ENCODE measurements around the gene MYCN. TPM values are rescaled to one million over a fixed set of nuclear protein-coding genes. Genes with fewer than 3 reads are reported as not detected.

The MYCN gene
- total RNA-seq, 1 experiment from 2014 or later = not detected

GRCh38 chr2:15971831-15972522, 31.6 kb downstream of the MYCN start:
- no peak overlapping the region for H3K4me3 ChIP-seq (ENCODE audit: low read length)
- no peaks in the 10 kb centered on the region for H3K9me3 ChIP-seq (ENCODE audit: low read length)
- no peaks in the 10 kb centered on the region for H3F3A ChIP-seq (ENCODE audit: low read length, unreplicated experiment)
- no TSS peak for BruUV-seq (replicated peaks)
- no peak overlapping the region for H3K9ac ChIP-seq (ENCODE audit: low read length)
- H3K9me2 ChIP-seq (replicated peaks; ENCODE audit: low read length) = no peaks in the 10 kb centered on the region
- no peaks in the 10 kb centered on the region for H3K36me3 ChIP-seq (ENCODE audit: low read depth, low read length)
- intact Hi-C loops (cut with micrococcal nuclease) = no loop called here
- CTCF ChIA-PET = no interaction called here
- no peak overlapping the region for H2AFZ ChIP-seq (ENCODE audit: low read length)
- ATAC-seq (no peak), DNase-seq (no peak)
- H3K4me1 ChIP-seq (ENCODE audit: insufficient read depth, low read length) = no peaks in the 10 kb centered on the region
- no peak for TF ChIP-seq EZH2 (IDR thresholded peaks at IDR 0.05; ENCODE audit: low read length, unreplicated experiment)
- TF ChIP-seq EZH2phosphoT487 (IDR thresholded peaks at IDR 0.05; ENCODE audit: borderline replicate concordance, low read length) = no peak
- TF ChIP-seq CTCF (conservative IDR thresholded peaks at IDR 0.05; ENCODE audit: low read depth, low read length) = no peak
- no peak overlapping the region for H3K4me2 ChIP-seq (ENCODE audit: low read length)
- POLR2A ChIA-PET (ENCODE audit: unreplicated experiment) = no interaction called here
- H3K27ac ChIP-seq (ENCODE audit: low read length) = no peak overlapping the region
- H3K79me2 ChIP-seq (ENCODE audit: low read length) = no peaks in the 10 kb centered on the region
- no peaks in the 10 kb centered on the region for H4K20me1 ChIP-seq (ENCODE audit: low read length)
- H3K27me3 ChIP-seq (ENCODE audit: low read length) = no peaks in the 10 kb centered on the region

GRCh38 chr2:15973481-15974401, 33.4 kb downstream of the MYCN start:
- Histone ChIP-seq H3K9ac (ENCODE audit: low read length) (no peak overlapping the region), H3K9me2 (replicated peaks; ENCODE audit: low read length) (no peaks in the 10 kb centered on the region), H3K4me2 (ENCODE audit: low read length) (no peak overlapping the region), H3K4me1 (ENCODE audit: insufficient read depth, low read length) (no peaks in the 10 kb centered on the region), H3K4me3 (ENCODE audit: low read length) (no peak overlapping the region), H4K20me1 (ENCODE audit: low read length) (no peaks in the 10 kb centered on the region), H3K27ac (ENCODE audit: low read length) (no peak overlapping the region), H3K79me2 (ENCODE audit: low read length) (no peaks in the 10 kb centered on the region), H3K9me3 (ENCODE audit: low read length) (no peaks in the 10 kb centered on the region), H2AFZ (ENCODE audit: low read length) (no peak overlapping the region), H3K27me3 (ENCODE audit: low read length) (no peaks in the 10 kb centered on the region), H3K36me3 (ENCODE audit: low read depth, low read length) (no peaks in the 10 kb centered on the region), H3F3A (ENCODE audit: low read length, unreplicated experiment) (no peaks in the 10 kb centered on the region)
- no peak for TF ChIP-seq EZH2phosphoT487 (IDR thresholded peaks at IDR 0.05; ENCODE audit: borderline replicate concordance, low read length)
- BruUV-seq (replicated peaks) = no TSS peak
- ATAC-seq (no peak), DNase-seq (no peak)
- CTCF ChIA-PET = no interaction called here
- POLR2A ChIA-PET (ENCODE audit: unreplicated experiment) = no interaction called here
- intact Hi-C loops (cut with micrococcal nuclease) = no loop called here

GRCh38 chr2:15974565-15975260, 34.4 kb downstream of the MYCN start:
- H3K9ac ChIP-seq (ENCODE audit: low read length) = no peak overlapping the region
- POLR2A ChIA-PET (ENCODE audit: unreplicated experiment) = no interaction called here
- H2AFZ ChIP-seq (ENCODE audit: low read length) = no peak overlapping the region
- TF ChIP-seq EZH2phosphoT487 (IDR thresholded peaks at IDR 0.05; ENCODE audit: borderline replicate concordance, low read length) = no peak
- TF ChIP-seq CTCF (conservative IDR thresholded peaks at IDR 0.05; ENCODE audit: low read depth, low read length) = no peak
- TF ChIP-seq EZH2 (IDR thresholded peaks at IDR 0.05; ENCODE audit: low read length, unreplicated experiment) = no peak
- CTCF ChIA-PET = no interaction called here
- no TSS peak for BruUV-seq (replicated peaks)
- H3K9me3 ChIP-seq (ENCODE audit: low read length) = no peaks in the 10 kb centered on the region
- no peak for DNase-seq
- no peaks in the 10 kb centered on the region for H3K9me2 ChIP-seq (replicated peaks; ENCODE audit: low read length)
- no peak overlapping the region for H3K4me2 ChIP-seq (ENCODE audit: low read length)
- H3F3A ChIP-seq (ENCODE audit: low read length, unreplicated experiment) = no peaks in the 10 kb centered on the region
- H3K4me1 ChIP-seq (ENCODE audit: insufficient read depth, low read length) = no peaks in the 10 kb centered on the region
- no peaks in the 10 kb centered on the region for H4K20me1 ChIP-seq (ENCODE audit: low read length)
- no peak for ATAC-seq
- intact Hi-C loops (cut with micrococcal nuclease) = no loop called here
- no peak overlapping the region for H3K4me3 ChIP-seq (ENCODE audit: low read length)
- no peaks in the 10 kb centered on the region for H3K36me3 ChIP-seq (ENCODE audit: low read depth, low read length)
- H3K27ac ChIP-seq (ENCODE audit: low read length) = no peak overlapping the region
- no peaks in the 10 kb centered on the region for H3K27me3 ChIP-seq (ENCODE audit: low read length)
- H3K79me2 ChIP-seq (ENCODE audit: low read length) = no peaks in the 10 kb centered on the region

Data from PC-3 (cell line).